HEK293 (cell line): ENCODE data around the gene FEM1A.

ENCODE experiments used
- EGR2 ChIP-seq: fragments of 450-650 bp; formaldehyde crosslinking; IDR thresholded peaks from 2 replicates; pipeline ENCODE4 v1.5.1; 2016; ENCODE audit warnings: low read depth, missing biosample characterization, missing genetic modification characterization
- HOXD13 ChIP-seq: sonication (generic); formaldehyde crosslinking; IDR thresholded peaks from 2 replicates; pipeline ENCODE4 v1.8.0; 2022; ENCODE audit warnings: missing genetic modification reagents, borderline replicate concordance
- OSR2 ChIP-seq: fragments of 450-650 bp; formaldehyde crosslinking; IDR thresholded peaks from 2 replicates; pipeline ENCODE4 v1.5.1; 2016; ENCODE audit warnings: missing biosample characterization, missing genetic modification characterization
- REST ChIP-seq: fragments of 450-650 bp; formaldehyde crosslinking; IDR thresholded peaks from 2 replicates; pipeline ENCODE4 v1.5.1; 2016; ENCODE audit warnings: missing biosample characterization, missing genetic modification characterization
- SP3 ChIP-seq: fragments of 450-650 bp; formaldehyde crosslinking; IDR thresholded peaks from 2 replicates; pipeline ENCODE4 v1.5.1; 2016; ENCODE audit warnings: missing biosample characterization, missing genetic modification characterization
- ZBTB17 ChIP-seq: fragments of 450-650 bp; formaldehyde crosslinking; IDR thresholded peaks from 2 replicates; pipeline ENCODE4 v1.5.1; 2016; ENCODE audit warnings: missing biosample characterization, missing genetic modification characterization
- ZBTB26 ChIP-seq: fragments of 450-650 bp; formaldehyde crosslinking; optimal IDR thresholded peaks from 2 replicates; pipeline ENCODE3; 2016; ENCODE audit warnings: missing biosample characterization, mild to moderate bottlenecking, missing genetic modification characterization
- ZBTB7A ChIP-seq: fragments of 450-650 bp; formaldehyde crosslinking; IDR thresholded peaks from 2 replicates; pipeline ENCODE4 v1.5.1; 2016; ENCODE audit warnings: low read depth, missing biosample characterization, missing genetic modification characterization
- ZFP69B ChIP-seq: fragments of 450-650 bp; formaldehyde crosslinking; IDR thresholded peaks from 2 replicates; pipeline ENCODE4 v1.5.1; 2016; ENCODE audit warnings: missing biosample characterization, missing genetic modification characterization
- ZNF133 ChIP-seq: fragments of 450-650 bp; formaldehyde crosslinking; IDR thresholded peaks from 2 replicates; pipeline ENCODE4 v1.5.1; 2016; ENCODE audit warnings: missing biosample characterization, missing genetic modification characterization
- ZNF138 ChIP-seq: fragments of 450-650 bp; formaldehyde crosslinking; IDR thresholded peaks from 2 replicates; pipeline ENCODE4 v1.5.1; 2016; ENCODE audit warnings: missing biosample characterization, missing genetic modification characterization, borderline replicate concordance
- ZNF148 ChIP-seq: fragments of 450-650 bp; formaldehyde crosslinking; IDR thresholded peaks from 2 replicates; pipeline ENCODE4 v1.5.0; 2017; ENCODE audit warnings: missing biosample characterization, missing genetic modification characterization, borderline replicate concordance
- ZNF311 ChIP-seq: fragments of 450-650 bp; formaldehyde crosslinking; IDR thresholded peaks from 2 replicates; pipeline ENCODE4 v1.5.1; 2017; ENCODE audit warnings: missing biosample characterization, missing genetic modification characterization, borderline replicate concordance
- ZNF366 ChIP-seq: fragments of 450-650 bp; formaldehyde crosslinking; conservative IDR thresholded peaks from 2 replicates; pipeline ENCODE4 v1.5.1; 2016; ENCODE audit warnings: missing biosample characterization, missing genetic modification characterization
- ZNF391 ChIP-seq: fragments of 450-650 bp; formaldehyde crosslinking; IDR thresholded peaks from 2 replicates; pipeline ENCODE4 v1.5.1; 2016; ENCODE audit warnings: low read depth, missing biosample characterization, missing genetic modification characterization, borderline replicate concordance
- ZNF560 ChIP-seq: fragments of 450-650 bp; formaldehyde crosslinking; IDR thresholded peaks from 2 replicates; pipeline ENCODE4 v1.5.1; 2017; ENCODE audit warnings: missing biosample characterization, missing genetic modification characterization, borderline replicate concordance
- ZNF596 ChIP-seq: fragments of 450-650 bp; IDR thresholded peaks from 2 replicates; pipeline ENCODE4 v1.5.0; 2018; ENCODE audit warnings: missing biosample characterization, mild to moderate bottlenecking, missing genetic modification characterization, moderate library complexity
- ZNF629 ChIP-seq: fragments of 450-650 bp; formaldehyde crosslinking; IDR thresholded peaks from 2 replicates; pipeline ENCODE4 v1.5.1; 2017; ENCODE audit warnings: missing biosample characterization, missing genetic modification characterization
- ZNF658 ChIP-seq: fragments of 450-650 bp; formaldehyde crosslinking; IDR thresholded peaks from 2 replicates; pipeline ENCODE4; 2016; ENCODE audit warnings: missing biosample characterization, missing genetic modification characterization
- ZNF747 ChIP-seq: fragments of 450-650 bp; formaldehyde crosslinking; IDR thresholded peaks from 2 replicates; pipeline ENCODE4 v1.5.1; 2016; ENCODE audit warnings: missing biosample characterization, missing genetic modification characterization
- ZNF843 ChIP-seq: fragments of 450-650 bp; formaldehyde crosslinking; IDR thresholded peaks from 2 replicates; pipeline ENCODE4 v1.5.1; 2016; ENCODE audit warnings: missing biosample characterization, missing genetic modification characterization
- ZSCAN30 ChIP-seq: fragments of 450-650 bp; IDR thresholded peaks from 2 replicates; pipeline ENCODE4 v1.5.1; 2018; ENCODE audit warnings: missing biosample characterization, mild to moderate bottlenecking, missing genetic modification characterization, moderate library complexity
- TF ChIP-seq, protein P1 (sequence below): fragments of 450-650 bp; formaldehyde crosslinking; IDR thresholded peaks from 2 replicates; pipeline ENCODE4 v1.5.1; 2017; ENCODE audit warnings: missing biosample characterization, missing genetic modification characterization
- TF ChIP-seq, protein P2 (sequence below): fragments of 450-650 bp; IDR thresholded peaks from 2 replicates; pipeline ENCODE4 v1.5.1; 2018; ENCODE audit warnings: missing biosample characterization, mild to moderate bottlenecking, missing genetic modification characterization
- TF ChIP-seq, protein P3 (sequence below): fragments of 450-650 bp; formaldehyde crosslinking; IDR thresholded peaks from 2 replicates; pipeline ENCODE4 v1.5.1; 2016; ENCODE audit warnings: missing biosample characterization, missing genetic modification characterization

The FEM1A gene

DNA sequence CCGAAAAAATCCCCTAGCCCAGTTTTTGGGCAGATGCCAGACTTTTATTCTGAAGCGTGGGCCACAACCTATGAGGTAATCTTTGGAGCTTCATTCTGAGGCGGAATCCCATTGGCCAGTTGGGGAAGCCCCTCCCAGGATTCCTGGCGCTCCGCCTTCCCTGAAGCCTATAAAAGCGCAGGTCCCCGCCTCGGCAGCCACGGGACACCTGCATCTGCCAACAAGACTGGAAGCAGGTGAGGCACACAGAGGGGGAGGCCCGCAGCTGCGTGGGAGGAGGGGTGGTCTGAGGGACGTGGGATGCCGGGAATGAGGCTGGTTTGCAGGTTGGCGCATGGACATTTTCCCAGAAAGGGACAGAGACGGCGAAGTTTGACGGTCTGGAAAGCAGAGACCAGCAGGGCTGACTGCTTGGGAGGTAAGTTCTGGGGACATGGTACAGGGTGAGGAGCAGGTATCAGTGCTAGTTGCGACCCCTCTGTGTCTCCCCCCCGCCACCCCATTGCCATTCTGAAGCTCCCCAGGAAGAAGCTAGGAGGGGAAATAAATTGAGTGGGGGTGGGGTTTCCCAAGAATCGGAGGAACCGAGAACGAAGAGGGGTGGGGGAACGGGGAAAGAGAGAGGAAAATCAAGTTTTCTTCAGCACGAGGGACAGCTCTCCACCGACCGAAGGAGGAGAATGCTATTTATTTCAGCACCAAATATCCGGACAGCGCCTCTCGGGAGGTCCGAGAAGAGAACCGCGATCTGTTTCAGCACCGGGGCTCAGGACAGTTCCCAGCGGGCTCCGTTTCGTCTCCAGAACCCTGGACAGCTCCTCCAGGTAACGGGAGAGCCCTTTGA is 22.4 kb upstream of the FEM1A start (continued):
- TF ChIP-seq HOXD13 (CRISPR knock-in tag) (peak; percentile 98), EGR2 (tag by site-specific recombination) (peak; percentile 74), SP3 (tag by site-specific recombination) (peak; percentile 27; the same call in 1 of the 2 replicates), ZNF133 (no peak), OSR2 (no peak), ZBTB26 (tag by site-specific recombination) (peak; percentile 19), ZNF560 (no peak), ZNF658 (tag by site-specific recombination) (0 out of 2 replicates have a peak, but pooled peaks have one; percentile 28), ZNF629 (tag by site-specific recombination) (peak; percentile 54), ZFP69B (tag by site-specific recombination) (peak; percentile 42; the same call in 1 of the 2 replicates), REST (peak; percentile 100), ZNF148 (tag by site-specific recombination) (no peak), ZSCAN30 (tag by site-specific recombination) (peak; percentile 89), ZBTB7A (tag by site-specific recombination) (peak; percentile 35; the same call in 1 of the 2 replicates), ZNF747 (tag by site-specific recombination) (0 out of 2 replicates have a peak, but pooled peaks have one; percentile 79), ZNF311 (tag by site-specific recombination) (no peak), ZNF391 (tag by site-specific recombination) (no peak), ZNF138 (no peak), ZNF366 (peak; percentile 56), ZNF596 (peak; percentile 39; the same call in 1 of the 2 replicates), ZBTB17 (peak; percentile 73), ZNF843 (tag by site-specific recombination) (0 out of 2 replicates have a peak, but pooled peaks have one; percentile 33)
- TF ChIP-seq, protein P1, sequence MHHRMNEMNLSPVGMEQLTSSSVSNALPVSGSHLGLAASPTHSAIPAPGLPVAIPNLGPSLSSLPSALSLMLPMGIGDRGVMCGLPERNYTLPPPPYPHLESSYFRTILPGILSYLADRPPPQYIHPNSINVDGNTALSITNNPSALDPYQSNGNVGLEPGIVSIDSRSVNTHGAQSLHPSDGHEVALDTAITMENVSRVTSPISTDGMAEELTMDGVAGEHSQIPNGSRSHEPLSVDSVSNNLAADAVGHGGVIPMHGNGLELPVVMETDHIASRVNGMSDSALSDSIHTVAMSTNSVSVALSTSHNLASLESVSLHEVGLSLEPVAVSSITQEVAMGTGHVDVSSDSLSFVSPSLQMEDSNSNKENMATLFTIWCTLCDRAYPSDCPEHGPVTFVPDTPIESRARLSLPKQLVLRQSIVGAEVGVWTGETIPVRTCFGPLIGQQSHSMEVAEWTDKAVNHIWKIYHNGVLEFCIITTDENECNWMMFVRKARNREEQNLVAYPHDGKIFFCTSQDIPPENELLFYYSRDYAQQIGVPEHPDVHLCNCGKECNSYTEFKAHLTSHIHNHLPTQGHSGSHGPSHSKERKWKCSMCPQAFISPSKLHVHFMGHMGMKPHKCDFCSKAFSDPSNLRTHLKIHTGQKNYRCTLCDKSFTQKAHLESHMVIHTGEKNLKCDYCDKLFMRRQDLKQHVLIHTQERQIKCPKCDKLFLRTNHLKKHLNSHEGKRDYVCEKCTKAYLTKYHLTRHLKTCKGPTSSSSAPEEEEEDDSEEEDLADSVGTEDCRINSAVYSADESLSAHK (tag by site-specific recombination), result 0 out of 2 replicates have a peak, but pooled peaks have one; percentile 15
- TF ChIP-seq, protein P2, sequence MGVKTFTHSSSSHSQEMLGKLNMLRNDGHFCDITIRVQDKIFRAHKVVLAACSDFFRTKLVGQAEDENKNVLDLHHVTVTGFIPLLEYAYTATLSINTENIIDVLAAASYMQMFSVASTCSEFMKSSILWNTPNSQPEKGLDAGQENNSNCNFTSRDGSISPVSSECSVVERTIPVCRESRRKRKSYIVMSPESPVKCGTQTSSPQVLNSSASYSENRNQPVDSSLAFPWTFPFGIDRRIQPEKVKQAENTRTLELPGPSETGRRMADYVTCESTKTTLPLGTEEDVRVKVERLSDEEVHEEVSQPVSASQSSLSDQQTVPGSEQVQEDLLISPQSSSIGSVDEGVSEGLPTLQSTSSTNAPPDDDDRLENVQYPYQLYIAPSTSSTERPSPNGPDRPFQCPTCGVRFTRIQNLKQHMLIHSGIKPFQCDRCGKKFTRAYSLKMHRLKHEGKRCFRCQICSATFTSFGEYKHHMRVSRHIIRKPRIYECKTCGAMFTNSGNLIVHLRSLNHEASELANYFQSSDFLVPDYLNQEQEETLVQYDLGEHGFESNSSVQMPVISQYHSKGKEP (tag by site-specific recombination), result peak; percentile 64; the same call in 1 of the 2 replicates
- TF ChIP-seq, protein P3, sequence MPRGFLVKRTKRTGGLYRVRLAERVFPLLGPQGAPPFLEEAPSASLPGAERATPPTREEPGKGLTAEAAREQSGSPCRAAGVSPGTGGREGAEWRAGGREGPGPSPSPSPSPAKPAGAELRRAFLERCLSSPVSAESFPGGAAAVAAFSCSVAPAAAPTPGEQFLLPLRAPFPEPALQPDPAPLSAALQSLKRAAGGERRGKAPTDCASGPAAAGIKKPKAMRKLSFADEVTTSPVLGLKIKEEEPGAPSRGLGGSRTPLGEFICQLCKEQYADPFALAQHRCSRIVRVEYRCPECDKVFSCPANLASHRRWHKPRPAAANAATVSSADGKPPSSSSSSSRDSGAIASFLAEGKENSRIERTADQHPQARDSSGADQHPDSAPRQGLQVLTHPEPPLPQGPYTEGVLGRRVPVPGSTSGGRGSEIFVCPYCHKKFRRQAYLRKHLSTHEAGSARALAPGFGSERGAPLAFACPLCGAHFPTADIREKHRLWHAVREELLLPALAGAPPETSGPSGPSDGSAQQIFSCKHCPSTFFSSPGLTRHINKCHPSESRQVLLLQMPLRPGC, result peak; percentile 58
